ENCODE results near the gene SCAF1.

- TF ChIP-seq SCMH1 (CRISPR knock-in tag; IDR thresholded peaks at IDR 0.05; ENCODE audit: borderline replicate concordance) (no peak), KDM4B (CRISPR knock-in tag; IDR thresholded peaks at IDR 0.05) (no peak), CTCF (CRISPR knock-in tag; IDR thresholded peaks at IDR 0.05) (no peak), AHDC1 (CRISPR knock-in tag; IDR thresholded peaks at IDR 0.05; ENCODE audit: borderline replicate concordance) (no peak), PLSCR1 (CRISPR knock-in tag; IDR thresholded peaks at IDR 0.05; ENCODE audit: borderline replicate concordance) (no peak), POLR2A (IDR thresholded peaks at IDR 0.05; ENCODE audit: insufficient read depth in 1 of 2, low read depth in 2 of 2, low read length in 2 of 2) (no peak), MATR3 (CRISPR knock-in tag; IDR thresholded peaks at IDR 0.05) (no peak), NFIC (IDR thresholded peaks at IDR 0.05; ENCODE audit: low read length) (no peak), KMT2A (CRISPR knock-in tag; IDR thresholded peaks at IDR 0.05) (no peak), ZNF652 (CRISPR knock-in tag; IDR thresholded peaks at IDR 0.05; ENCODE audit: borderline replicate concordance, low read depth) (no peak), LRRFIP1 (CRISPR knock-in tag; conservative IDR thresholded peaks at IDR 0.05) (no peak), ZFYVE20 (CRISPR knock-in tag; IDR thresholded peaks at IDR 0.05; ENCODE audit: borderline replicate concordance, low read depth) (no peak), HNRNPUL1 (IDR thresholded peaks at IDR 0.05; ENCODE audit: low read depth, low read length) (no peak)
Measured at GRCh38 chr19:49682274-49682673, 40.3 kb downstream of the SCAF1 start.

All from HepG2 (cell line).